ENCODE measurements around the gene CAB39L. TPM values are rescaled to one million over a fixed set of nuclear protein-coding genes. Genes with fewer than 3 reads are reported as not detected.
A peak's percentile ranks its signal among the peaks of the same experiment; 100 is the strongest.

The CAB39L gene
- 3.4 and 4.0 TPM in 2 replicates for total RNA-seq

DNA sequence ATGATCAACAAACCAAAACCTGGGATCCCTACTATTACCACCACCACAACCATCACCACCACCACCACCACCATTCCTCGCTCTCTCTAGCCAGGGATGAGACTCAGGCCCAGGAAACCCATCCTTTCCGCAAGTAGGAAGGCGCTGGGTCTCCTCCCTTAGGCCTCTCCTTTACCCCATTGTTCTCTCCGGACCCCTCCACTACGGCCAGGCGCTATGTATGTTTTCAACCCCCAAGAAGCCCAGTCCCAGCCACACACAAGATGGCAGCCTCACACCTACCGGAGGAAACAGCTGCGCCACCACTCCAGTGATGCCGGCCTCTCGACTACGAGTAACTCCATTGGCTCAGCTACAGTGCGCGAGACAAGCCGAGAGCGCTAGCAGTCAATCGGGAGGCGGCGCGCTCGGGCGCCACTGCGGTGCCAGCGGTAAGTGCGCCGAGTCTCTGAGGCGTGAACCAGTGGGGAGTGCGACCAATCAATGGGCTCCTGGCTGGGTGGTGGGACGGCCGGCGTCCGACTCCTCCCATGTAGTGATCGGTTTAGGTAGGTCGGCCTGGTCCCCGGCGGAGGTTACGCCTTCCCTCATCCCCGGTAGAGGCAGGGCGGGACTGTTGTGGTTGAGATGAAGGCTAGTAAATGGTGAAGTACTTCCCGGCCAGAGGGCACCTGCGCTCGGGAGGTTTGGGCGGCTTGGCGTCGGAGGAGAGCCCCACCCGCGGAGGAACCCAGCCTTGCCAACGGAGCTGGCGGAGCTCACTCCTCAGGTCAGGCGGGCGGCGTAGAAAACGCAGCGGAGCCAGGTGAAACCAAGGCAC, at the start of gene CAB39L, which contains the start of gene SETDB2:
Gene CAB39L, minus strand, starts transcription at position 361 of the 820 bp plus-strand sequence. CDS start 61,154 bp downstream, outside the sequence.
Gene SETDB2, plus strand, starts transcription at position 571 of the 820 bp plus-strand sequence. CDS start 7,620 bp downstream, outside the sequence.
- Mint-ChIP-seq H3K27ac (peak within 1 kb of the TSS; percentile 99), H3K4me3 (peak within 1 kb of the TSS; percentile 94), H3K36me3 (ENCODE audit: low read depth) (peaks cover 25% of the 10 kb centered on the region), H3K4me1 (peaks cover 72% of the 10 kb centered on the region), H3K9me3 (no peaks in the 10 kb centered on the region), H3K27me3 (no peaks in the 10 kb centered on the region)
- POLR2A ChIA-PET, result interaction anchor here (0.5 to 4.3 kb wide), 31 partner anchors 10 to 516 kb away, joined by 3 to 85 read pairs (median 6); partner anchors contain the start of genes ARL11, EBPL, FNDC3A and KPNA3
- ATAC-seq (ENCODE audit: low read depth), result peak; percentile 91
- peak; percentile 94 for DNase-seq
- CTCF ChIA-PET, result interaction anchor here (1.2 to 2.3 kb wide), 3 partner anchors 12 to 348 kb away, joined by 3 to 18 read pairs (median 3); partner anchors contain the start of gene KPNA3
- TF ChIP-seq, protein P1, sequence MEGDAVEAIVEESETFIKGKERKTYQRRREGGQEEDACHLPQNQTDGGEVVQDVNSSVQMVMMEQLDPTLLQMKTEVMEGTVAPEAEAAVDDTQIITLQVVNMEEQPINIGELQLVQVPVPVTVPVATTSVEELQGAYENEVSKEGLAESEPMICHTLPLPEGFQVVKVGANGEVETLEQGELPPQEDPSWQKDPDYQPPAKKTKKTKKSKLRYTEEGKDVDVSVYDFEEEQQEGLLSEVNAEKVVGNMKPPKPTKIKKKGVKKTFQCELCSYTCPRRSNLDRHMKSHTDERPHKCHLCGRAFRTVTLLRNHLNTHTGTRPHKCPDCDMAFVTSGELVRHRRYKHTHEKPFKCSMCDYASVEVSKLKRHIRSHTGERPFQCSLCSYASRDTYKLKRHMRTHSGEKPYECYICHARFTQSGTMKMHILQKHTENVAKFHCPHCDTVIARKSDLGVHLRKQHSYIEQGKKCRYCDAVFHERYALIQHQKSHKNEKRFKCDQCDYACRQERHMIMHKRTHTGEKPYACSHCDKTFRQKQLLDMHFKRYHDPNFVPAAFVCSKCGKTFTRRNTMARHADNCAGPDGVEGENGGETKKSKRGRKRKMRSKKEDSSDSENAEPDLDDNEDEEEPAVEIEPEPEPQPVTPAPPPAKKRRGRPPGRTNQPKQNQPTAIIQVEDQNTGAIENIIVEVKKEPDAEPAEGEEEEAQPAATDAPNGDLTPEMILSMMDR (IDR thresholded peaks at IDR 0.05), result no peak
- intact Hi-C loops (cut with micrococcal nuclease), result loop anchor here (1.0 to 5.0 kb wide), 11 partner anchors 51 to 1142 kb away; partner anchors contain the start of genes CDADC1, EBPL, PHF11 and RB1

DNA sequence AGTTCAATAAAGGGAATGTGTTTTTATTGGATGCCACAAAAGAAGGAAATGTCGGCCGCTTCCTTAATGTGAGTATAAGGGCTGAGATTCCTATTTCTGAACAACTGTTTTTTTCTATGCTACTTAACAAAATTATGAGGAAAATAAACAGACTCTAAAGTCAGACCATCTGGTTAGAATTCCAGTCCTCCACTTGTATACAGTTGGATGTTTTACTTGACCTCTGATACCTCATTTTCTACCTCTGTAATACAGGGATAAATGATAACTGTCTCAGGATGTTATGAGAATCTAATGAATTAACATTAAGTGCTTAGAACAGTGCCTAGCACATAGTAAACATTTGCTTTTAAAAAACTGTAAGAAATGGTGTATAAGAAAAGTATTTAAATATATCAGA, 44.7 kb upstream of the CAB39L start:
- intact Hi-C loops (cut with micrococcal nuclease), result no loop called here
- no peak for DNase-seq
- no peak for ATAC-seq (ENCODE audit: low read depth)
- Mint-ChIP-seq H3K36me3 (ENCODE audit: low read depth) (peaks cover 60% of the 10 kb centered on the region), H3K4me1 (no peaks in the 10 kb centered on the region), H3K27ac (no peak overlapping the region), H3K9me3 (no peaks in the 10 kb centered on the region), H3K4me3 (no peak overlapping the region), H3K27me3 (no peaks in the 10 kb centered on the region)
- TF ChIP-seq, protein P1 (IDR thresholded peaks at IDR 0.05), result no peak
- POLR2A ChIA-PET, result no interaction called here
- CTCF ChIA-PET, result no interaction called here

DNA sequence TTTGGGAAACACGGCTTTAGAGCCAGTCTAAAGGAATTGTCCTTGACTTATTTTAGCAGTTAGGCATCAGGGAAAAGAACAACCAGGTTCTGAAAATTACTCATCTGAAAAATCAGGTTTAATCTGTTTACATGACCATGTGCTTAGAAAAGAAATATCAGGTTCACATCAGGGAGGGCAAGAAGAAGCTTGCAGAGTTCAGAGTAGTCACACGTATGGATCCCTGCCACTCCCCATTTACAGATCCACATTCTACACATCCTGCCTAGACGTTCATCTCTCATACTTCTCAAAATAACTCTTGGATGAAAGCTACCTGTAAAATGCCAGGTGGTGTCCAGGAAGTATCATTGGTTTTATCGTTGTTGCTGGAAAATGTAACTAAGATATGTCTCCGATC, 37.9 kb upstream of the CAB39L start:
- CTCF ChIA-PET, result interaction anchor here (0.6 kb wide), 1 partner anchor 972 kb away, joined by 3 read pairs; no protein-coding TSS in a partner anchor

DNA sequence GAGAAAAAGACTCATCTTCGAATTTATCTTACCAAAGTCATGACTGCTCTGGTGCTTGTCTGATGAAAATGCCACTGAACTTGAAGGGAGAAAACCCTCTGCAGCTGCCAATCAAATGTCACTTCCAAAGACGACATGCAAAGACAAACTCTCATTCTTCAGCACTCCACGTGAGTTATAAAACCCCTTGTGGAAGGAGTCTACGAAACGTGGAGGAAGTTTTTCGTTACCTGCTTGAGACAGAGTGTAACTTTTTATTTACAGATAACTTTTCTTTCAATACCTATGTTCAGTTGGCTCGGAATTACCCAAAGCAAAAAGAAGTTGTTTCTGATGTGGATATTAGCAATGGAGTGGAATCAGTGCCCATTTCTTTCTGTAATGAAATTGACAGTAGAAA, 32.7 kb upstream of the CAB39L start:
- H3K4me1 Mint-ChIP-seq, result no peaks in the 10 kb centered on the region
- ChIA-PET POLR2A (no interaction called here), CTCF (no interaction called here)
- intact Hi-C loops (cut with micrococcal nuclease), result no loop called here
- no peak overlapping the region for H3K27ac Mint-ChIP-seq
- no peak for ATAC-seq (ENCODE audit: low read depth)
- peaks cover 73% of the 10 kb centered on the region for H3K36me3 Mint-ChIP-seq (ENCODE audit: low read depth)
- TF ChIP-seq, protein P1 (IDR thresholded peaks at IDR 0.05), result no peak
- no peak overlapping the region for H3K4me3 Mint-ChIP-seq
- DNase-seq, result no peak
- no peaks in the 10 kb centered on the region for H3K27me3 Mint-ChIP-seq
- no peaks in the 10 kb centered on the region for H3K9me3 Mint-ChIP-seq

More for the DNA sequence above, 37.9 kb upstream of the CAB39L start:
- Mint-ChIP-seq H3K36me3 (ENCODE audit: low read depth) (peaks cover 83% of the 10 kb centered on the region), H3K4me3 (no peak overlapping the region), H3K4me1 (no peaks in the 10 kb centered on the region), H3K9me3 (no peaks in the 10 kb centered on the region), H3K27me3 (no peaks in the 10 kb centered on the region), H3K27ac (no peak overlapping the region)
- POLR2A ChIA-PET, result no interaction called here
- ATAC-seq (ENCODE audit: low read depth), result no peak
- TF ChIP-seq, protein P1 (IDR thresholded peaks at IDR 0.05), result no peak
- intact Hi-C loops (cut with micrococcal nuclease), result no loop called here
- no peak for DNase-seq

DNA sequence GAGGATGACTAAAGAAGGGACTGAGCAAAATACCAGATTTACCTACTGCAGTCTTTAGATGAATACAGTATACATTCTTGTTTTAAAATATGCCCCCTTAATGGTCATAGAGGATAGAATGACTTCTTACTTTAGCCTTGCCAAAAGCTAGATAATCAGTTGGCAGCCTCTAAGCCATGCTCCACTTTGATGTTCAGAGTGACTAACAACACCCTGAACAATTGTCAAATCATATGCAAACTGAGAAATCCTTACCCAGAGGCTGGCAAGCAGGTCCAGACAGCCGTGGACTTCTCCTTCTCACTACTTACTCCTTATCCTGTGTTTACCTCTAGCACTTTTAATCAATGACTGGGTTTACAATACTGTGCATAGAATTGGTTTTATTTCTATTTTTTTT, 28.3 kb upstream of the CAB39L start:
- Mint-ChIP-seq H3K27me3 (no peaks in the 10 kb centered on the region), H3K4me1 (no peaks in the 10 kb centered on the region), H3K9me3 (no peaks in the 10 kb centered on the region), H3K36me3 (ENCODE audit: low read depth) (peaks cover 70% of the 10 kb centered on the region), H3K4me3 (no peak overlapping the region), H3K27ac (no peak overlapping the region)
- intact Hi-C loops (cut with micrococcal nuclease), result loop anchor here (2.0 kb wide), 1 partner anchor 15 kb away; no protein-coding TSS in a partner anchor
- TF ChIP-seq, protein P1 (IDR thresholded peaks at IDR 0.05), result no peak
- POLR2A ChIA-PET, result no interaction called here
- DNase-seq (no peak), ATAC-seq (ENCODE audit: low read depth) (no peak)
- CTCF ChIA-PET, result no interaction called here

All from activated B cell treated with CpG ODN at 0.5 μM for 24 hours (primary cell).